ENCODE data around the gene FBXL16. TPM values are rescaled to one million over a fixed set of nuclear protein-coding genes. Genes with fewer than 3 reads are reported as not detected.

FBXL16 gene
- total RNA-seq, 1 experiment from 2014 or later: not detected

DNA sequence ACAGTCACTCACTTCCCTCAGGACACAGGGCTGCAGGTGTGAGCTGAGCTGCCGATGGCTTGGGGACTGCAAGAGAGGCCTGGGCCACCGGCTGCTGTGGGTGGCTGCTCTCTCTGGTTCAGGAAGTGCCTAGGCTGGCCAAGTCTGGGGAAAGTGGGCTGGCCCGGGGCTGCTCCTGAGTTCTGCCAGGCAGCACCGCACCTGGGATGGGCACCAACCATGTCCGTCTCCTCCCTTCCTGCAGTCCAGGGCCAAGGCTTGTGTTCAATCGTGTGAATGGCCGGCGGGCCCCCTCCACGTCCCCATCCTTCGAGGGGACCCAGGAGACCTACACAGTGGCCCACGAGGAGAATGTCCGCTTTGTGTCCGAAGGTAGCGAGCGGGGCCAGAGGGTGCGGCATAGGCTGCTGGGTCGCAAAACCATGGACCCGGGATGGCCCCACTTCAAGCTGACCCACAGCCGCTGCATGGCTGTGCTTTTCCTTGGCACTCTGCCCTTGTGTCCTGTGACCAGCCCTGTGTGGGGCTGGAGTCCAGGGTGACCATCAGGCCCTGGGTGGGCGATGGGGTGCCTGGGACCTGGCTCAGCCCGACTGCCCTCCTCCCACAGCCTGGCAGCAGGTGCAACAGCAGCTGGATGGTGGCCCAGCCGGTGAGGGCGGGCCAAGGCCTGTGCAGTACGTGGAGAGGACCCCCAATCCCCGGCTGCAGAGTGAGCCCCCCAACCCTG, 58.3 kb downstream of the FBXL16 start:
- H3K9me3 ChIP-seq (replicated peaks): no peaks in the 10 kb centered on the region
- H3K4me1 ChIP-seq (replicated peaks): peaks cover 26% of the 10 kb centered on the region
- no peak for DNase-seq (ENCODE audit: low read depth in 1 of 2, low spot score in 2 of 2)
- peaks cover 22% of the 10 kb centered on the region for H3K36me3 ChIP-seq
- H3K4me3 ChIP-seq: no peak overlapping the region
- peaks cover 7% of the 10 kb centered on the region for H3K27me3 ChIP-seq (replicated peaks)
- H3K27ac ChIP-seq: no peak overlapping the region

GRCh38 chr16:646679-647172, 58.9 kb downstream of the FBXL16 start:
- H3K36me3 ChIP-seq: peaks cover 16% of the 10 kb centered on the region
- H3K4me3 ChIP-seq: no peak overlapping the region
- no peak overlapping the region for H3K27ac ChIP-seq
- peaks cover 1% of the 10 kb centered on the region for H3K9me3 ChIP-seq (replicated peaks)
- peaks cover 13% of the 10 kb centered on the region for H3K27me3 ChIP-seq (replicated peaks)
- H3K4me1 ChIP-seq (replicated peaks): peaks cover 32% of the 10 kb centered on the region
- DNase-seq (ENCODE audit: low read depth in 1 of 2, low spot score in 2 of 2): no peak

DNA sequence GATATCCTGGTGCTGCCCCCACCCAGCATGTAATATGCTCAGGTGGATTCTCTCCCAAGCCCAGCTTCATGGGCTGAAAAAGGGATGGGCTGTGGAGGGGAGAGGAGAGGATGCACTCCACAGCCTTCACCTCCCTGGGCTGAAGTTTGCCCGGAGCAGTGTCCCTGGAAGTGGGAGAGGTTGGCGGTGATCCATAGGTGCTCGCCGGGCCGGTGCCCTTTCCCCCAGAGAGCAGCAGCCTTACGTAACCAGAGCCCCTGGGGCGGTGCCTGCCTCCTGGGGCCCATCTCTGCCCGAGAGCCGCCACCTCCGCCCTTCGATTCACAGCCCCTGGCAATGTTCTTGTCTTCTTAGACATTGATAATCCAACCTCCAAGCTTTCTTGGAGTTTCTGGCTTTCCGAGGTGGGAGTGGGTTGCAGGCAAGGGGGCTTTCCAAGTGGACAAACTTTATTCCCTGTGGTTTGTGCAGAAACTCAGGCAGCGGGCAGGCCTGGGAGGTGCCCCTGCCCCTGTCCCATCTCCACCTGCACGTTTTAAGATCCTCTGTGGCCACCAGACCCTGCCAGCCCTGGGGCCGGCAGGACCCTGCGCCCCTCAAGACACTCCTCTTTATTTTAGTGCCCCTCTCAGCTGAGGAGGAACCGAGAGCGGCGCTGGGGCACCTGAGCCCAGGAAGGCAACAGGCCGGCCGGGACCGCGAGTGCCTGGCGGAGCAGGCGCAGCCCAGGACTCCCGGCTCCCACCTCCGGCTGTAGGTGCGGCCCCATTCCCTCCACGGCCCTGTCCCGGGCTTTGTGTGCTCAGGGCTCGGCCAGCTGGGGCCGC, 59.5 kb downstream of the FBXL16 start:
- Histone ChIP-seq H3K36me3 (peaks cover 14% of the 10 kb centered on the region; the same call in 1 of the 2 replicates), H3K4me3 (no peak overlapping the region), H3K27me3 (replicated peaks) (peaks cover 15% of the 10 kb centered on the region), H3K27ac (no peak overlapping the region), H3K4me1 (replicated peaks) (peaks cover 37% of the 10 kb centered on the region), H3K9me3 (replicated peaks) (peaks cover 4% of the 10 kb centered on the region)
- no peak for DNase-seq (ENCODE audit: low read depth in 1 of 2, low spot score in 2 of 2)

DNA sequence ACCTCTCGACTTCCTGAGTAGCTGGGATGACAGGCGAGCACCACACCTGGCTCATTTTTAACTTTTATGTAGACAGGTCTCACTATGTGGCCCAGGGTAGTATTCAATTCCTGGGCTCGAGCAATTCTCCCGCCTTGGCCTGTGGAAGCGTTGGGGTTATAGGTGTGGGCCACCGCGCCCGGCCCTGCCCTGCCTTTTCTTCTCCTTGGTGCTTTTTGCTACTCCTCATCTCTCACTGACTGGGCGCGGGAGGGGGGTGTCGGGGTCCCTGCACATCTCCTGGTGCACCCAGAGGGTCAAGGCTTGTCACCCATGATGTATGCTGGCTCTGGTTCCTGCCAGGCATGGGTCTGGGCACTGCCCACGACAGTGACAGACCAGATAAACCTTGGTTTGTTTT, 61.0 kb downstream of the FBXL16 start:
- peaks cover 7% of the 10 kb centered on the region; the same call in 1 of the 2 replicates for H3K36me3 ChIP-seq
- H3K27ac ChIP-seq: no peak overlapping the region
- no peak for DNase-seq (ENCODE audit: low read depth in 1 of 2, low spot score in 2 of 2)
- peaks cover 4% of the 10 kb centered on the region for H3K9me3 ChIP-seq (replicated peaks)
- peaks cover 15% of the 10 kb centered on the region for H3K27me3 ChIP-seq (replicated peaks)
- peaks cover 29% of the 10 kb centered on the region for H3K4me1 ChIP-seq (replicated peaks)
- no peak overlapping the region for H3K4me3 ChIP-seq

DNA sequence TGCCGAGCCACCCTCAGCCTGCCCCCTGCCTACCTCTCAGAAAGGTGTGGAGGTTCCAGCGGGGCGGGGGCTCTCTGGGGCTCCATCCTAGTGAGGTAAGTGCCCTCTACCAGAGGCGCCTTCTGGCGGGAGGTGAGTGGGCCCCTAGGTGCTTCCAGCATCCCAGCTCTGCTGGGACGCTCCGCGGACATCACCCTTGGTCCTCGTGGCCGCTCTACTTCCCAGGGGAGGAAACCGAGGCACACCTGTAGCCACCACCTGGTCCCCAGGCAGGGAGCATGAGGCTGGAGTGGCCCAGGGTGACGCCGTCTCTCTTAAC, 62.6 kb downstream of the FBXL16 start:
- no peak for DNase-seq (ENCODE audit: low read depth in 1 of 2, low spot score in 2 of 2)
- H3K36me3 ChIP-seq: no peaks in the 10 kb centered on the region; the same call in 1 of the 2 replicates
- peaks cover 15% of the 10 kb centered on the region for H3K27me3 ChIP-seq (replicated peaks)
- H3K27ac ChIP-seq: no peak overlapping the region
- peaks cover 4% of the 10 kb centered on the region for H3K9me3 ChIP-seq (replicated peaks)
- peaks cover 15% of the 10 kb centered on the region for H3K4me1 ChIP-seq (replicated peaks)
- no peak overlapping the region for H3K4me3 ChIP-seq

Other genes starting within 250 kb of the FBXL16 start
- gene CAPN15, start 178.1 kb downstream of the FBXL16 start, total RNA-seq (2014; rRNA removed; shearing (Covaris generic)): 44.4 and 46.1 TPM in 2 replicates
- gene PRR35, start 145.4 kb downstream of the FBXL16 start, total RNA-seq (2014; rRNA removed; shearing (Covaris generic)): not detected in 2 replicates
- gene NHLRC4, start 138.8 kb downstream of the FBXL16 start, total RNA-seq (2014; rRNA removed; shearing (Covaris generic)): 0.37 TPM in 1 of 2 replicates, not detected in the other
- gene PIGQ, start 135.8 kb downstream of the FBXL16 start, total RNA-seq (2014; rRNA removed; shearing (Covaris generic)): 19.6 and 33.8 TPM in 2 replicates
- 10.2 and 17.8 TPM in 2 replicates for gene RAB40C, start 115.7 kb downstream of the FBXL16 start, total RNA-seq (2014; rRNA removed; shearing (Covaris generic))
- 0.39 and 0.41 TPM in 2 replicates for gene WFIKKN1, start 74.8 kb downstream of the FBXL16 start, total RNA-seq (2014; rRNA removed; shearing (Covaris generic))
- gene METTL26, start 69.5 kb downstream of the FBXL16 start, total RNA-seq (2014; rRNA removed; shearing (Covaris generic)): 73.1 and 86.6 TPM in 2 replicates
- gene MCRIP2, start 64.0 kb downstream of the FBXL16 start, total RNA-seq (2014; rRNA removed; shearing (Covaris generic)): 3.0 TPM in 1 of 2 replicates, not detected in the other
- 12.1 and 31.9 TPM in 2 replicates for gene WDR90, start 56.4 kb downstream of the FBXL16 start, total RNA-seq (2014; rRNA removed; shearing (Covaris generic))
- gene RHOT2, start 37.7 kb downstream of the FBXL16 start, total RNA-seq (2014; rRNA removed; shearing (Covaris generic)): 51.2 and 64.3 TPM in 2 replicates
- 1.1 and 13.1 TPM in 2 replicates for gene RHBDL1, start 30.1 kb downstream of the FBXL16 start, total RNA-seq (2014; rRNA removed; shearing (Covaris generic))
- 150 and 253 TPM in 2 replicates for gene STUB1, start 25.4 kb downstream of the FBXL16 start, total RNA-seq (2014; rRNA removed; shearing (Covaris generic))
- 13.9 and 25.7 TPM in 2 replicates for gene JMJD8, start 21.5 kb downstream of the FBXL16 start, total RNA-seq (2014; rRNA removed; shearing (Covaris generic))
- 2.1 TPM in 2 replicates for gene WDR24, start 15.4 kb downstream of the FBXL16 start, total RNA-seq (2014; rRNA removed; shearing (Covaris generic))
- 75.5 and 99.3 TPM in 2 replicates for gene METRN, start 9.3 kb upstream of the FBXL16 start, total RNA-seq (2014; rRNA removed; shearing (Covaris generic))
- 43.7 and 95.5 TPM in 2 replicates for gene ANTKMT, start 15.3 kb upstream of the FBXL16 start, total RNA-seq (2014; rRNA removed; shearing (Covaris generic))
- gene CCDC78, start 20.6 kb upstream of the FBXL16 start, total RNA-seq (2014; rRNA removed; shearing (Covaris generic)): 0.26 TPM in 1 of 2 replicates, not detected in the other
- 7.8 and 16.6 TPM in 2 replicates for gene HAGHL, start 21.3 kb upstream of the FBXL16 start, total RNA-seq (2014; rRNA removed; shearing (Covaris generic))
- 24.2 and 27.4 TPM in 2 replicates for gene CIAO3, start 35.2 kb upstream of the FBXL16 start, total RNA-seq (2014; rRNA removed; shearing (Covaris generic))
- gene MSLN, start 54.9 kb upstream of the FBXL16 start, total RNA-seq (2014; rRNA removed; shearing (Covaris generic)): not detected in 2 replicates
- gene RPUSD1, start 82.6 kb upstream of the FBXL16 start, total RNA-seq (2014; rRNA removed; shearing (Covaris generic)): 35.7 and 46.5 TPM in 2 replicates
- 25.4 and 30.6 TPM in 2 replicates for gene CHTF18, start 82.8 kb upstream of the FBXL16 start, total RNA-seq (2014; rRNA removed; shearing (Covaris generic))
- not detected in 2 replicates for gene GNG13, start 94.9 kb upstream of the FBXL16 start, total RNA-seq (2014; rRNA removed; shearing (Covaris generic))